Tibial nerve (tissue), 4 donors: Measurements from ENCODE around the gene AKR1E2.

Experiments used
- EP300 ChIP-seq, 2 donors: sonication (generic); formaldehyde crosslinking; IDR thresholded peaks; one replicate each; pipeline ENCODE4 v1.6.1; 2017; ENCODE audit warnings: antibody characterized with exemption in 2 of 2, mild to moderate bottlenecking in 1 of 2
- TF ChIP-seq, protein P1 (sequence below), 5 experiments: fragments of 200-600 bp in 3 of 5; fragments of 450-650 bp in 2 of 5; sonication (generic) in 3 of 5; IDR thresholded peaks; one replicate each; pipeline ENCODE4 v1.5.1; 2016 to 2019; ENCODE audit warnings: antibody characterized with exemption in 5 of 5, mild to moderate bottlenecking in 3 of 5, moderate library complexity in 2 of 5

GRCh38 chr10:4850397-4850796 is 24.4 kb downstream of the AKR1E2 start:
- TF ChIP-seq, protein P1, sequence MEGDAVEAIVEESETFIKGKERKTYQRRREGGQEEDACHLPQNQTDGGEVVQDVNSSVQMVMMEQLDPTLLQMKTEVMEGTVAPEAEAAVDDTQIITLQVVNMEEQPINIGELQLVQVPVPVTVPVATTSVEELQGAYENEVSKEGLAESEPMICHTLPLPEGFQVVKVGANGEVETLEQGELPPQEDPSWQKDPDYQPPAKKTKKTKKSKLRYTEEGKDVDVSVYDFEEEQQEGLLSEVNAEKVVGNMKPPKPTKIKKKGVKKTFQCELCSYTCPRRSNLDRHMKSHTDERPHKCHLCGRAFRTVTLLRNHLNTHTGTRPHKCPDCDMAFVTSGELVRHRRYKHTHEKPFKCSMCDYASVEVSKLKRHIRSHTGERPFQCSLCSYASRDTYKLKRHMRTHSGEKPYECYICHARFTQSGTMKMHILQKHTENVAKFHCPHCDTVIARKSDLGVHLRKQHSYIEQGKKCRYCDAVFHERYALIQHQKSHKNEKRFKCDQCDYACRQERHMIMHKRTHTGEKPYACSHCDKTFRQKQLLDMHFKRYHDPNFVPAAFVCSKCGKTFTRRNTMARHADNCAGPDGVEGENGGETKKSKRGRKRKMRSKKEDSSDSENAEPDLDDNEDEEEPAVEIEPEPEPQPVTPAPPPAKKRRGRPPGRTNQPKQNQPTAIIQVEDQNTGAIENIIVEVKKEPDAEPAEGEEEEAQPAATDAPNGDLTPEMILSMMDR (IDR thresholded peaks at IDR 0.05): no peak
- no peak for TF ChIP-seq EP300 (IDR thresholded peaks at IDR 0.05)
